RPMI8226 (cell line): Measurements from ENCODE around the gene WNT5B.

Source experiments
- DNase-seq: peaks from one replicate; pipeline ENCODE4 v3.0.0-alpha.2; 2015

WNT5B gene

DNA sequence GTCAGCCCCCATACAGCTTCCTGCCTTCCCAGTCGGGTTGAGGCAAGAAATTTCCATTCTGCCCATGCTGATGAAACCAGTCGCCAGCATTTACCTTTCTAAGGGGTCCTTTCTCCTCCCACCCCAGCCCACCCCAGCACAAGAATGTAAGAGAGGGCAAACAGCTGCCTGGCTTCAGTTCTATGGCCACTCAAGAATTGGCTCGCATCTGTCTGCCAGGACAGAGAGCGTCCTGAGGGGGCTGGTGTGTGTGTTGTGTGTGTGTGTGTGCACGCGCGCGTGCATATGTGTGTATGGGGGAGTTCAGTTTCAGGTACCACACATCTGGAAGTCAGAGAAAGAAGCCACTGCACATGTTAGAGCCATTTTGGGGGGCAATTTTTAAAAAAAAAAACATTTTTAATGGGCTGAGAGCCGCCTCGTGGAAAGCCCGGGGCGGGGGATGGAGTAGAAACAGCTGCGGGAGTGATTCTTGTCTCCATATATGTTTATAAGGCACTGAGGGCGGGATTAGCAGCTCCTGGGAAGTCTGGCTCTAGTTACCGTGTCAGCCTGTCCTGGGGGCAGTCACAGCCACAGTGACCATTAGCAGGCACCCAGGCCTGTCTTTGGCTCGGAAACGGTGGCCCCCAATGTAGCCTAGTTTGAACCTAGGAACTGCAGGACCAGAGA lies at the start of gene WNT5B:
WNT5B (plus strand) TSS at position 566 of the 672 bp plus-strand sequence. CDS start 2,124 bp downstream, outside the sequence.
- no peak for DNase-seq

DNA sequence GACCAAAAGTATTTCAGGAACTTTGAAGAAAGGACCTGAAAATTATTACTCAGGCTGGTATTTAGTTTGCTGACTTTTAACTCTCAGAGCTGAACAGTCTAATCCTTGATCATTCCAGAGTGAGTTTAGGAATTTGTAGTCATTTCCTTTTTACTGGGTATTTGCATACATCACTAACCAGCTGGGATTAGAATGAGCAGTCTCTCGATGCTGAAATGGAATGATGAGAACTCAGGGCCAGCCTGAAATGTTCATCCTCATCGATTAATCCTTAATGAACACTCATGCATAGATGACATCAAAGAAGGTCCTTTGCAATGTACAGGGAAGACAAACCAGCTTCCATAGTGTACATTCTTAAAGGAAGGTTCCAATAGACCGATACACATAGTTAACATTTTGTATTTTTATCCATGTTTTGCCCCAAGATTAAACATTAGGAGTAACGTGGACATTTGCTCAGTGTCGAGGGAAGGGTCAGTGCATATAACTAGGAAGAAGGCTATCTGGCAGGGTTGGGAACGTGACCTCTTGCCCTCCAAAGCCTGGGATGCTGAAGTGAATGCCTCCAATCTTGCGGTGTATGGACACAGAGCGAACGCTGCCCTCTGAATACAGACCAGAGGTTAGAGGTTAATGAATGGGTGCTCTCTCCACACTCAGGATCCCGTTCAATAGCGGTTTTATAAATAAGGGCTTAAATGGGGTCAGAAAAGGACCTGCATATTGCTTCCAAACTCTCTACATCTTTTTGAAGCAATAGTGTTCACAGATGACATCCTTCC lies 49.2 kb upstream of the WNT5B start:
- no peak for DNase-seq

DNA sequence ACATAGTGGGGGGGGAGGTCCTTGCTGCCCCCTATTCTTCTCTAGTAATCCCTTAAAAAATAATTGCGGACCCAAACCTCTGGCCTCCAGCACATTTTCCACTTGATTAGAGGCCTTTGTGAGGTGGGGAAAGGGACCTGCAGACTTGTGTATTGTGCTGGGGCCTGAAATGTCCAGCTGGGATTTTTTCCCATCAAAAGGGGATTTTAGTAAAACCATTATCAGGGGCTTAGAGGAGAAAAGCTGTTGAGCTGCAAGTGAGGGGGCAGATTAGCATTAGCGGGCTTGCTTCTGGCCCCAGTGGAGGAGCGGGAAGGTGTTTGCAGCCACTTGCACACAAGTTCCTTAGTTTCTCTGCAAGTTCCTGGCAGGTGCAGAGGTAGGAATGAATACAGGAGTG lies 48.5 kb upstream of the WNT5B start:
- no peak for DNase-seq

DNA sequence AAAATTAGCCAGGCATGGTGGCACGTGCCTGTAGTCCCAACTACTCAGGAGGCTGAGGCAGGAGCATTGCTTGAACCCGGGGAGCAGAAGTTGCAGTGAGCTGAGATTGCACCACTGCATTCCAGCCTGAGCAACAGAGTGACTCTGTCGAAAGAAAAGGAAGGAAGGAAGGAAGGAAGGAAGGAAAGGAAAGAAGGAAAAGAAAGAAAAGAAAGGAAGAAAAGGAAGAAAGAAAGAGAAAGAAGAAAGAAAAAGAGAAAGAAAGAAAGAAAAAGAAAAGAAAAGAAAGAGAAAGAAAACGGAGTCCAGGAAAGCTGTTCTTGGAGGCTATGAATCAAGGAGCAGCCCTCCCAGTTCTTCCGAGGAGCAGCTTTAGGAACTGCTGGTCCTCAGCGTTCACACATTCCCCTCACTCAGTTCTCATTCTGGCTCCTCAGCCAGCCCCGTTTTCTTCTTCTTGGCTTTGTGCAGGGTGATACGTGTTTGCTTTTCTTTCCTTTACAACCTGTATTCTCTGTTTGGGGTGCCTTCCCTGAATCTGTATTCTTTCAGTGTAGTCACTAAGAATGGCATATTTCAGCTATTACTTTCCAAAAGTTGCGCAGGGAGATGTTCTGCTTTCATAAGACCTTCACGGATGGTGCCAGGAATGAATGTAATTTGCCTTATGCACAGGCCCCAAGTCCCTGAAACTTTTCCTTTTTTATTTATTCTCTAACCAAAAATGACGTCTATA lies 46.9 kb upstream of the WNT5B start:
- no peak for DNase-seq

DNA sequence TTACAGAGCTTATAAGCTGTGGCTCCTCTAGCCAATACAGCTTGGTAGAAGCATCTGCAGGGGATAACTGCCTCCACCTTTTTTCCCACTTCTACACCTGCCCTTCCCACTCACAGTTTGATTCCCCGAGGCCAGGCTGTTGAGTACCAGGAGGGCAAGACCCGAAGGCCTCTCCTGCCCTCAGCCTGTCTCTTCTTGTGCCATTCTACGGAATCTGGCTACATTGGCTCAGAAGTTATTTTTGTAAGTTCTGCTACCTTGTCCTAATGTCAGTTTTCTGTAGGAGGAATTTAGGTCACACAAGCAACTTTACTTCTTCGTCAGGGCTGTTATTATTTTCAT lies 46.4 kb upstream of the WNT5B start:
- DNase-seq, result no peak

DNA sequence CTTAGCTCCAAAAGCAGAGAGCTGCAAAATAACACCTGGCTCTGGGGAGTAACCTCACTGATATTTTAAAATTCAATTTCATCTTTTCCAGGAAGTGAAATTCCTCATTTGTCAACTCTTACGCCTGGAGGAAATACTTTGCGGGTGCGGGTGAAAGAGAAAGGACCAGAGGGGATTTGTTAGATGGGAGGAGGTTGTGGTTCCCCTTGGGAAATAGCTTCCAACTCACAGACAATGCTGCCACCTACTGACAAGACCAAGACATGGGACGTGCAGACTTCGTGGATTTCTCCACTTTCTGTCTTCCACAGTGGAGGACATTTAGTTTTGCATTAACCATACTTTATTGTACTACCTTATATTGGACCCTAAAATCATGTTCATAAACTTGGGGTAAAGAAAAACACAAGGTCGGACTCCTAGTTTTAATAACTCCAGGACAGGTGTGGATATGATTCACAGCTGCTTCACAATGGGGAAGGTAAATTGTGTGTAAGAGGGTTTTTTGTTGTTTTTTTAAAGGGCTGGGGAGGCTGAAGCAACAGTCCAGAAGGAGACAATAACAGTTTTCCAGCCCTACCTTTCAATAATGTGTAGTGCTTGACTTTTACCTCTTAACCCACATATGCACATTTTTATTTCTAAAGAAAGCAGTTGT lies 45.5 kb upstream of the WNT5B start:
- peak; percentile 82 for DNase-seq

DNA sequence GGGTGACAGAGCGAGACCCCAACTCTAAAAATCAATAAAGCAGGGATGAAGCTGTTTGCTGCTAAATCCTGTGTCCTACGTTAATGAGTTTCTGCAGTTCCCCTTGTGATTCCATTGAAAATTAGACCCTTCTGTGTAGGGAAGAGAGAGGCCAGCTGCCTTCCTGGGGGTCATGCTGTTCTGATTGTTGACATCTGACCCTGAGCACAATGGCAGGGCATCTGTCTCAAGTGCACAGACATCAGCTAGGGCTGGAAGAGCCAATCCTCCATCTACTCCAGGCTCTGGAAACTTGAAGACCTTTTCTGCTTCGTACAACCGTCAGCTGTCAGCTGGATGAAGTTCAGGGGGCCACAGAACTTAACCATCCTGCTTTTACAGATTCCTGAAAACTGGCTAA lies 44.7 kb upstream of the WNT5B start:
- DNase-seq, result no peak

DNA sequence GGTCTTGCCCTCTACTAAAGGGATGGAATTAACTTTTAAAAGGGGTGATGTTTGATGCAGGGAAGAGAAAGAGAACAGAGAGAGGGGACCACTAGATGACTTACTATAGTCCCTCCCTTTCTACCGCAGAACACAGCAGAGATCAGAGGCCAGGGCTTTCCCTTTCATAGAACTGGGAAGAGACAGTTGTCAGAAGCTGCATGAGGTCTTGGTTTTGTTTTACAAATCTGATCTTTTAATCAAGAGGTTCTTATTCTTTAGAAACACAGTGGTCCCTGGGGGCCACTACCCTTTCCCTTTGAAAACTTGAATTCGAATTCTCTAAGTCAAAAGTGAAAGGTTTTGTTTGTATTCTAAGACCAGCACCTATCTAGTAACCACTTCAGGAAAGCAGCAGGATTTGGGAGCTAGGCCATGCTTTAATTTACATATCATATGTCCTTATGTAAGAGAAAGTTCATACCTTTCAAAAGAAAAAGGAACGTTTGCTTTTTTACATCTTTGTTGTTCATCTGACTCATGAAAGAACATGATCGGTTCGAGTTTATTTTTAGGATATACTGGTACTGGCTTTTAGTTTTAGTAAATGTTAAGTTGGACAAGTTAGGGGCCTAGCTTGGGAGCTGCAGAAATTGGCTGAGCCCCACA lies 41.0 kb upstream of the WNT5B start:
- no peak for DNase-seq

DNA sequence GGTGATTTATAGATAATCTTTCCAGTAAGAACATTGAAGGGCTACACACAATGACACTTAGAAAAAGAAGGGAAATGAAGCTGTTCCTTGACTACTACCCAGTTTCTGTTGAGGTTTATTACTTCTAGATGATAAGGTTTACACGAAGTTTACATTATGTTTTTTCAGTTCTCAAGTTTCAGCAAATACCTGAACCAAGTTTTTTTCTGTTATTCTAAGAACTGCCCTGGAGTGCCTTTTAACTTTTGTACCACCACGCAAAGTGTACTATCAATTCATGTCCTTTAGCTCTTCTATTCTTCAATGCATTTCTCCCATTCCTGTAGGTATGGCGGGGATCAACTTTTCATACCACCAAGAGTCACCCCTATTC lies 40.5 kb upstream of the WNT5B start:
- no peak for DNase-seq

DNA sequence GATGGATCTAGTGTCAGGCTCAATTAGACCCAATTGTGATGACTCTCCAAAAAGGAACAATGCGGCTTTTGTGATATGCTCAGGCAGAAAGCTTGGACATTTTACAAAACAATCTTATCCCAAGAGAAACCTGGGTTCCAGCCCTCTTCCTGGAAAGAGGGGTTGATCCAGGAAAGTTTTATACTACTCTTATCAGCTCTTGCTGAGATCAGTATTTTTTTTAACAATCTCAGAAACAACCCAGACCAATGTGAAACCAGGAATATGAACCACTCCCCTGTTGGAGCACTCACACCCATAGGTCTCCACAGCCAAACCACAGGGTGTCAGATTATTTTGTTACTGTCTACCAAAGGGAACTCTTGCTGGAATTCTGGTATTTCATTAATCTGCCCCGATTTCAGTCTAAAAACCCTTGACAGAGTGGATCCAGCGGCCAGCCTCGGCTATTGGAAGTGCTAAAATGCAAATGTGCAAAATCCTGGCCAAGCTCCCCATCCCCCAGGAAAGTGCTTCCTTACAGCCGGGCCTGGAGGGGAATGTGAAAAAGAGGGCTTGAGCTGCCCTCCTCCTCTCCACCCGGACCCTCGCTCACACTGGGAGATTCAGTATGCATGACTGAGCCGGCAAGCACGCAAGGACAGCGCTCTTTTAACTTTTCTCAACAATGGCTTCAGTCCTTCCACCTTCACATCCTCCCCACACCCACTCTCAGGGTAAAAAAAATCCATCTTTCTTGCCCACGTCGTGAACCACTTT lies 38.6 kb upstream of the WNT5B start:
- no peak for DNase-seq

DNA sequence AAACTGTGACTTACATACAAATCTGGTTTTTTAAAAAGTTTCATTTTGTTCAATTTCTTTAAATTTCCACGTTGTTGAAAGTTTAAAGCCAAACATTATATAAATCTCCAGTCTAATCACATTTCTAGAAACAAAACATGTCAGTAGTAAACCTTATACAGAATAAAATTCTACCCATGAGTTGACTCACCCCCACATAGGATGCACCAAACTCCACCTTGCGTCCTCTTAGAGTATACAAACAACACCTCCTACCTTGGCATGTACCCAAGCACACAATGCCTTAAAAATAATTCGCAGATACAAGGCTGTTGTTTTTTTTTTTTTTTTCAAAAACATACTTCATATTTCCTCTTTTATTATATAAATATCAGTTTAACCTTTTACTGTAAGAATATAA lies 38.0 kb upstream of the WNT5B start:
- peak; percentile 64 for DNase-seq

DNA sequence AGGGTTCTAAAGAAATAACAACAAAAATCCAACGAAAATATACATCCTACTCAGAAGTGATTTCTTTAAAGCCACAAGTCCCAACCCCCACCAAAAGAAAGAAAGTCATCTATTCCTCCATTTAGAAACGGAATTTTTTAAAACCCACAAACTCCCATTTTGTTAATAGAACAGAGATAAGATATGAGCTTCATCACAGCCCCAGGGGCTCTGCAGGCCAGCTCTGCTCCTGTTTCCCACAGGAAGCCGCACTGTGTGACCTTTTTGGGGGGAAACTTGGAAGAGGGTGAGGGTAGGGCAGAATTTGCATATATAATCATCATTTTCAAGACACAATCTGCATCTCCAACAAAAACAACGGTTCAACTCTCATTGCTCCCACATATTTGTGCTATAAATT lies 37.5 kb upstream of the WNT5B start:
- no peak for DNase-seq

DNA sequence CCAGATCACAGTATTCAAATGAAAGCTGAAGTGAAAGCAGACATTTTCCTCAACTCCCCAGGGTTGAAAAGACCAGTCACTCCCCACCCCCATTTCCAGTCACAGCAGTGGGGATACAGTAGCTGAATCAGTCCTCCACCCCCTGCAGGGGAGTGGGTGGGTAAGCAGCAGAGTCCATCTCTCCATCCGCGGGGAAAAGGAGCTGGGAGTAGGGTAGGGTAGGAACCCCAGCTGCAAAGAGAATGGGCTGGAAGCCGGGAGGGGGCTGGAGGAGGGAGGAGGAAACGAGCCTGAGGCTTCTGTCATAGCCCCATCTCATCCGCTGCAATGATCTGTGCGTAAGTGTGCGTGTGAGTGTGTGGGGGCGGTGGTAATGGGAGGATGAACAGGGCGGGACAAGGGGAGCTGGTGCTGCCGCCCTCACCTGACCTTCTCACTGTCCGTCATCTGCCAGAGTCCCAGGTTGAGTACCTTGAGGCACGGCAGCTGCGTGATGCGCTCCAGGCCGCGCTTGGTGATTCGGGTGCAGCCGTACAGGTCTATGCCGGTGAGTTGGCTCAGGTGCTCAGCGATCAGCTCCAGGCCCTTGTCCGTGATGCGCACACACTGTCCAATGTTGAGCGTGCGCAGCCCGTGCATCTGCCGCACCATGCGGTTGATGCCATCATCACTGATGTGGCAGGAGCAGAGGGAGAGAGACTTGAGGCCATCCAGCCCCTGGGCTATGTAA lies 36.4 kb upstream of the WNT5B start:
- peak; percentile 77 for DNase-seq

DNA sequence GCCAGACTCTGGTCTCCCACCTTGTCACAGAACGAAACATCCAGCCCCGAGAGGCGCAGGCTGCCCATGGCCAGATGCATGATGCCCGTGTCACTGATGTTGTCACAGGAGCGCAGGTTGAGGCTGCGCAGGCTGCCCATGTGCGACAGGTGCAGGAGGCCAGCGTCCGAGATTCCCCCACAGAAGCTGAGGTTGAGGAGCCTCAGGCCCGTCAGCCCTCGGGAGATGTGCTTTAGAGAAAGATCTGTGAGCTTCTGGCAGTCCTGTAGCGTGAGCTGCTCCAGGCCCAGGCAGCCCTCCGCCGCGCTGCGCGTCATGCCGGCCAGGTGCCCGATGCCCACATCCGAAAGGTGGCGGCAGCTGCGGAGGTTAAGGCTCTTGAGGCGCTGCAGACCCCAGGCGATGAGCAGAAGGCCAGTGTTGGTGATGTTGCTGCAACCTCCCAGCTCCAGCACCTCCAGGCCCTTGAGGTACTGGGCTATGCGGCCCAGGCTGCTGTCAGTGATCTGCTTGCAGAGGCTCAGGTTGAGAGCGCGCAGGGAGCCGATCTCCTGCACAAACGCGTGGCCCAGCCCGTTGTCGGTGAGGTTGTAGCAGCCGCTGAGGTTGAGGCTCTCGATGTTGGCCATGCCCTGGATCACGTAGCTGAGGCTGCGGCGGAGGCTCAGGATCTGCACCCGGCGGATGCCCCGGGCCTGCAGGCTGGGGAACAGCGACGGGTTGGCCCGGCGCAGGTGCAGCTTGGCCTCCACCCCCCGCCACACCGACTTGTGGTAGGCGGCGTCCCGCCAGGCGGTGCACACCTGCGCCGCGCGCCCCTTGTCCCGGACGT lies 35.6 kb upstream of the WNT5B start:
- DNase-seq, result peak; percentile 84

DNA sequence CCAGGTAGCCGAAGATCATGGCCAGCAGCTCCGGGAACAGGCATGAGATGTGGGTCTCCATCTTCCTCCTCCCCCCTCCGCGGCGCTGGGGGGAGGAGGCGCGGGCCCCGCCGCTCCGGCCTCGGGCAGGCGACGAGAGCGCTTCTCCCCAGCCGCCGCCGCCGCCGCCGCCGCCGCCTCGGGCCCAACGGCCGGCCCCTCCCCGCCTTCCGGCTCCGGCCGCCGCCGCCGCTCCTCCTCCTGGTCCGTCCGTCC lies 35.1 kb upstream of the WNT5B start:
- peak; percentile 79 for DNase-seq

DNA sequence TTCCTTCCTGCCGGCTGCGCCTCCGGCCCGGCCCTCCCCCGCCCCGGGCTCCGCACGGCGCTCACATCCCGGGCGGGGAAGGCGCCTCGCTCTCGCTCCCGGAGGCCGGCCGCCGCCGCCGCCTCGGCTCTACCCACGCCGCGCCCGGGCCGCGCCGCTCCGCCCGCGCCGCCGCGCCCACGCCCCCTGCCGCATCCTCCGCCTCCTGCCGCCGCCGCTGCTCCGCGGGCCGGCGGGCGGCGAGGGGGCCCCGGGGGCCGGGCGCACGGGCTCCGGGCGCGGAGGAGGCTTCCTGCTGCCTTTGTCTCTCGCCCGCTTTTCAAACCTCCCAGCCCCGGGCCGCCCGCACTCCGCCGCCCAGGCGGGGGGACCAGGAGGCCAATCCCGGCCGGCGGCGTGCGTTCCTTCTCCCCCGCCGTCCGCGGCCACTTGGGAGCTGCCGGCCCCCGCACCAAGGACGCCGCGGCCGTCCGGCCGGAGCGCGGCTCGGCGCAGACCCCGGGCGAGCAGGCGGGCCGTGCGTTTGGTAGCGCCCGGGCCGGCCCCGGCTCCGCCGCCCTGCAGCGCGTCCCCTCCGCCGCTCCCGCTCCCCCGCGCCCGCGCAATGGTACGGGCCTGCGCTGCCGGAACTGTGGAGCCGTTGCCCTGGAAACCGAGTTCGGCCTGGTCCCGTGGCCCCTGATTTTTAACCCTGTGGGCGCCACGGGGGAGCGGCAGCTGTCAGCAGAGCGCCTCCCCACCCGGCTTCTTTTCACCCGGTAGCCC lies 34.6 kb upstream of the WNT5B start, which contains the start of gene FBXL14:
FBXL14 (minus strand) TSS at position 321 of the 765 bp plus-strand sequence. CDS start 515 bp downstream, outside the sequence.
- DNase-seq, result peak; percentile 94

DNA sequence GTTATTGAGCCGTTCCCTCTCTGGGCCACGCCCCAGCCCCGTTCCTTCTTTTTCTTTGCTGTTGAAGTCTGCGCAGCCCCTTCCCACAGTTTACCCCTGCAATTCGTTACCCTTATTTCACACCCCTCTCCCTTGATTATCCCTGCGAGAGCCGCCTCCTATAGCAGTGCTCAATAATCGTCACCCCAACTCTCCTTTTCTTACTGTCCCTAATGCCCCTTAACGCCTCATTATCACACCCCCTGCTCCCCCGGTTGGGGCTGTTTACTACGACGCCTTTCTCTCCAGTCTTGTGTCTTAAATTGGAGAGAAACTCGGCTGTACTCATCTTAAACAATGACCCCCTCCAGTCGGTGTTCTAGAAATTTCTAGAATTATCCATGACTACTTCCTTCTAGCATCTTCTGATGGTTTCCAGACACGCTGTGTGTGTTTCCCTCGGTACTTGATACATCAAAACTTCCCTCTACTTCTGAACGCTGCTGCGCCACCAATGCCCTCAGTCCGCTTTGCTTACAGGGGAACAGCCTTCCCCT lies 33.9 kb upstream of the WNT5B start:
- no peak for DNase-seq

DNA sequence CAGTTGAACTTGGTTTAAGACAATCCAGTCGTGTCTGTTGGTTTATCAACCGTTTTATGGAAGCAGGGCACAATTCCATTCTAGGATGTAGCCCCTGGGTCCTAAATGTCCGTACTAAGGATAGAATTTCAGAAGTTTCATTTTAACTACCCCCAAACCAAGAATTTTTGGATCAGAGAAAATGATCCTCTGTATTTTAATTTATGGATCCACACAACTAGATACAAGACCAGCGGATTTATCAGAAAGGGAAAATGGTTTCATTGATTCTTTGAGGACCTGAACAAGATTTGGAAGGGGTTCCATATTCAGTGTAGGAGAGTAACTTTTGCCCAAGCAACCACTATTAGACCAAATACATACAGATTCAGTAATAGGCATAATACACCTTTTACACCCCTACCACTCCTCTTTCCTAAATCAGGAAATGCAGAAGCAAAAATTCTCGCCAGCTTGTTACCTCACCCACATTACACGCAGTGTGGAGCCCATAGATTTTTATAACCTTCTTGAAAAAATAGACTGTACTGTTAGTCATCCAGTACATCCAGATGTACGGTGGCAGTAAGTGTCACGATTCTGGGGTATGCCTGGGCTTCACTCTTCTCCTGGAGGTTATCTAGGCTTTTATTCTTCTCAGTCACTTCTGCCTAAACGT lies 33.2 kb upstream of the WNT5B start:
- DNase-seq, result no peak

DNA sequence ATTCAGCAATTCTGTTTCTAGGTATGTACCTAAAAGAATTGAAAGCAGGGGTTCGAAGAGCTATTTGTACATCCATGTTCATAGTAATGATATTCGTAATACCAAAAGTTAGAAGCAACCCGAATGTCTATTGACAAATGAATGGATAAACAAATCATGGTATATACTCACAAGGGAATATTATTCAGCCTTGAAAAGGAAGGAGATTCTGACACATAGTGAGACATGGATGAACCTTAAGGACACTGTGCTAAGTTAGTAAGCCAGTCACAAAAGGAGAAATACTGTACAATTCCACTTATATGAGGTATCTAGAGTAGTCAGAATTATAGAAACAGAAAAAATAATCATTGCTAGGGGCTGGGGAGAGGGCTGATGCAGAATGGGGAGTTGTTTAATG lies 30.3 kb upstream of the WNT5B start:
- DNase-seq, result no peak
